SW480 (cell line): ENCODE measurements around the gene INTS13.
"Not testable (repeated sequence)": the region's sequence is repeated elsewhere in the genome, so short reads cannot be mapped to it uniquely, and the experiment has no call there.

ENCODE experiments used
- DNase-seq: peaks from one replicate; pipeline ENCODE4 v3.0.0-alpha.2; 2016; ENCODE audit warnings: low spot score

Gene INTS13, protein sequence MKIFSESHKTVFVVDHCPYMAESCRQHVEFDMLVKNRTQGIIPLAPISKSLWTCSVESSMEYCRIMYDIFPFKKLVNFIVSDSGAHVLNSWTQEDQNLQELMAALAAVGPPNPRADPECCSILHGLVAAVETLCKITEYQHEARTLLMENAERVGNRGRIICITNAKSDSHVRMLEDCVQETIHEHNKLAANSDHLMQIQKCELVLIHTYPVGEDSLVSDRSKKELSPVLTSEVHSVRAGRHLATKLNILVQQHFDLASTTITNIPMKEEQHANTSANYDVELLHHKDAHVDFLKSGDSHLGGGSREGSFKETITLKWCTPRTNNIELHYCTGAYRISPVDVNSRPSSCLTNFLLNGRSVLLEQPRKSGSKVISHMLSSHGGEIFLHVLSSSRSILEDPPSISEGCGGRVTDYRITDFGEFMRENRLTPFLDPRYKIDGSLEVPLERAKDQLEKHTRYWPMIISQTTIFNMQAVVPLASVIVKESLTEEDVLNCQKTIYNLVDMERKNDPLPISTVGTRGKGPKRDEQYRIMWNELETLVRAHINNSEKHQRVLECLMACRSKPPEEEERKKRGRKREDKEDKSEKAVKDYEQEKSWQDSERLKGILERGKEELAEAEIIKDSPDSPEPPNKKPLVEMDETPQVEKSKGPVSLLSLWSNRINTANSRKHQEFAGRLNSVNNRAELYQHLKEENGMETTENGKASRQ

DNA sequence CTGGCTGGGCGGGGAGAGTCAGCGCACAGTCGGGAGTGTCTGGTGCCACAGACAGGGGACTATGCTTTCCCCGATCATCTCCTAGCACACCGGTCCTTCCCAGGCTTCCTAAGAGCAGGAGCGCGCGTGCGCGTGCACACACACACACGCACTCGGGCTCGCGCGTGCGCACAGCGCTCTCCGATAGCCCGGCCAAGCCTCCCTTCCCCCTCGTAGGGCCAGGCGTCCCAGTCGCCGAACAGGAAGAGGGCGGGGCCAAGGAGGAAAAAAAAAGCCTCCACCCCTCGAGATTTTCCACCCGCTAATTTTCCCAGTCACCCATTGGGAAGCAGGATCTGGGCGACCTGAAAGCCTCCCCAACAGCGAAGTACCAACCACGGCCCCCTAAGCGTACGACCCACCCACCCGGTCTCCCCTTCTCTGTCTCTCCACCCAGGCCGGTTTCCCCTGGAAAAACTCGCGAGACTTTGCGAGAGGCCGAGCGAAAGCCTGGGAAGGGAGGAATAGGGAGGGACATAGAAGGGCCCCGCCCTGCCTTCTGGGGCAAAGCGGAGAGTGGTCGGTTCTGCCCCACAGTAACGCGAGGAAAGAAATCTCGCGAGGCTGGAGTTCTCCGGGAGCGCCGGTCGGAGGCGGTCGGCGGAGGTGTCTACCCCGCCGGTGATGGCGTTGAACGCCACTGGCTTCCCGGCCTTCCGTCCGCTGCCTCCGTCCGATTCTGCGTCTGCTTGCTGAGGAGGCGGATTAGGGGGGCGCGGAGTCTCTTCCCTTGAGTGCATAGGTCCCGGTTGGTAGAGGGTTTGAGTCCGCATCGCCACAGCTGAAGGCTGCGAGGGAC lies at the start of gene INTS13, which contains the start of gene FGFR1OP2:
Gene INTS13, minus strand, starts transcription at position 119 of the 838 bp plus-strand sequence. CDS start 1,178 bp downstream, outside the sequence.
Gene FGFR1OP2, plus strand, starts transcription at position 608 of the 838 bp plus-strand sequence. CDS start 15,689 bp downstream, outside the sequence.
- DNase-seq = peak; percentile 100

DNA sequence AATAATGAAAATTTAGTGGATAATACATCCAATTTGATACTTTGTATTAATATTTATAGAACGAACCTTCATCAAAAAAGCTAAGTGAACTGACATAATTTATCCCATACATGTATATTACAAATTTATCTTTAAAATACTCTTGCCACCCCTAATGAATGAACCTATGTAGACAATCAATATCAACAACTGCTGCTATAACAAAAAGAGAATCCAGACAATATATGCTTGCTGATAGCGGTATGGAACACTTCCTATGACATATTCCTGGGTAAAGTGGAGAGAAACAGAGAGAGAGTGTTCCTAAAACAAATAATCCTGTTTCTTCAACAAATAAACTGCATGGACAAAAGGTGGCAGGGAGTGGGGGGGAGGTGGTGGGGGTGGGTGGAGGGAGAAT lies 45.1 kb upstream of the INTS13 start:
- DNase-seq = no peak

DNA sequence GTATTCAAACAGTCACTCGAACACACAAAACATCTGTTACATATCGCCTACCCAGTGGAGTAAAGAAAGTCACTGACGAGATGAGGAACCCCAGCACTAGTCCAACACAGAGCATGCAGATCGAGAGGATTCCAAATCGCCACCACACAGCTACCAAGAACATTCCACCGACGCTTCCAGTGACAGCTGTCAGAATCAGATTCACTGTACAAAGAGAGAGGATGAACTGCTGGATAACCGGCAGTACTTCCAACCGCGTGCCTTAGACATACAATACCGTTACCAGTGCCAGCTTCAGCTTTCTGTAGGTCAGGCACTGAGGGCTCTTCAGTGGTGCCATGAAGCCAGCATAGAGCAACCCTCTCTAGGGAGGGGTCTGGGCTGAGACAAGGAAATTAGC lies 42.0 kb upstream of the INTS13 start:
- no peak for DNase-seq

DNA sequence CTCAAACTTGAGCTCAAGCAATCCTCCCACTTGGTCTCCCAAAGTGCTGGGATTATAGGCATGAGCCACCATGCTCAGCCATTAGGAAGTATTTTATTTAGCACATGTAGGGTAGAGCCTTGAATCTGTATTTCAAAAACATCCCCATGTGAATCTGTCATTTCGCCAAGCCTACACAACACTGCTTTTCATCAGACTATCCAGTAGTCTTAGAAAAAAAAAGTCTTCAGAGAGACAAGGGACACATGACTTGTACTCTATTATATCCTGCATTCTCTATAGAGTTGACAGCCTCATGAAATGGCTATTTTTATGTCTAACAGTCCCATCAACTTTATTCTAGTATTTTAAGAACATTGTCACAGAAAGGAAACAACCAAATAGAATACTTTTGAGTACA lies 41.0 kb upstream of the INTS13 start:
- DNase-seq = no peak

DNA sequence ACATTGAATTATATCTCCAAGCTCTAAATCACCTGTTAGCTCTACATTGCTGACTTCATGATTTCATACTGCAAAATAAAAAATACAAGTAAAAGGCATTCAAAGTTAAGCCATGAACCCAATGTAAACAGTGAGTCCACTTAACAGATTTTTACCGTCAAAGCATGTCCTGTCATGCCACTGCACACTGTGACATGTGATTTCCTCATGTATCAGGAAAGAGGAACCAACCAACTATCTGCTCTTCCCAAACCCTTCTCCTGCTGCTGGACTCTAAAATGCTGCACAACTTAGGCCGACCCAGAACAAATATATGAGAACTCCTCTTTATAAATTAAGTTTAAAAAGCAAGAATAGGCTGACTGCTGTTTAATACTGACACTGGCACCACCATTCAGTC lies 38.9 kb upstream of the INTS13 start:
- DNase-seq = no peak

DNA sequence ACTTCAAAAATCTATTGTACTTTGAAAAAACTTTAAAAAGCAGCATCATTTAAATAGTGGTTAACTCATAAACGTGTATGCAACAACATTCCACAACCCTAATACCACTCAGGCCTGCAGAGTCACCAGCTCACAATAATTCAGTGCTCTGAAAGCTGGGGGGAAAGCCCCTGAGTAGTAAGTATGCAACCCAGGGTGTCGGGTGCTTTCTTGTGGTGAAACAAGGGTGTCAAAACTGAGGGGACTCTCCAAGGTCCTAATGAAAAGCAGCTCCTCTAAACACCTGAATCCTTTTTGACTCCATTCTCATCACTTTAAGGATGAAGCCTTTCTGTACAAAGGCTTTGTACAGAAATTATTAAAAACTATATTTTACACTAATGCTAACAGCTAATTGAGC lies 34.2 kb upstream of the INTS13 start:
- no peak for DNase-seq

DNA sequence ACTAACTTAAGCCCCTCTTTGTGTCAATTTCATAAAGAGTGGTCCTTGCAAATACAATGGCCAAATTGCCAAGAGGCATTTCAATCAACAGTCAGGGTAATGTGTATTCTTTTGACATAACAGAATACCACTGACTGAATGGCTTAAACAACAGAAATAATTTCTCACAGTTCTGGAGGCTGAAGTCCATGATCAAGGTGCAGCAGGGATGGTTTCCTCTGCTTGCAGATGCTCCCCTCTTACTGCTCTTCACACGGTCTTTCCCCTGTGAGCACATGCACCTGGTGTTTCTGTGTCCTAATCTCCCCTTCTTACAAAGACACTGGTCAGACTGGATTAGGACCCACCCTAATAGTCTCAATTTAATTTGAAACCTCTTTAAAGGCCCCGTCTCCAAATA lies 32.4 kb upstream of the INTS13 start:
- no peak for DNase-seq

DNA sequence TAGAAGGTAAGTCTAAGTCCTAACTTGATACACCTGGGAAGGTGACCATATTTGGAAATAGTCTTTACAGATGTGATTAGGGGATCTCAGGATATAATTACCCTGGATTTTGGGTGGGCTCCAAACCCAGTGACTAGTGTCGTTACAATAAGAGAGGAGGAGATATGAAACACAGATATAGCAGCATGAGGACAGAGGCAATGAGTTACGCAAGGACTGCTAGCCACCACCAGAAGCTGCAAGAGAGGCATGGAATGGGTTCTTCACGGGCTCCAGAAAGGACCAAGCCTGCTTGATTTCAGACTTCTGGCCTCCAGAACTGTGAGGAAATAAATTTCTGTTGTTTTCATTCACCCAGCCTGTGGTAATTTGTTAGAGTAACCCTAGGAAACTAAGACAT lies 29.1 kb upstream of the INTS13 start:
- no peak for DNase-seq

DNA sequence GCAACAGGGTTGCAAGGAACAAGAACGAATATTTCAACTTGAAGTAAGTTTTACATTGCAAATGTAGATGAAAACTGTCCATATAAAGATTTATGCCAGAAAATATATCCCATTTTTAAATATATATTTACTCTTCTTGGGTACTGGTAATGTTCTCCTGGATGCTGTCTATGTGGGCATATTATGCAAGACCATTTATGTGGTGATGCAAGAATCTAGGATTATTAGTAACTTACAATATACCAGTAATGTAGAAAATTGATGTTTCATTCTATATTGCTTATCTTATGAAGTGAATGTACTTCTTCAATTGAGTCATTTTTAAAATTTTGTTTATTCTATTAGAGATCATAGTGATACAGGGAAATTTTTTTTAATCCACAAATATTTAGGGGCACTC lies 25.6 kb upstream of the INTS13 start:
- no peak for DNase-seq

DNA sequence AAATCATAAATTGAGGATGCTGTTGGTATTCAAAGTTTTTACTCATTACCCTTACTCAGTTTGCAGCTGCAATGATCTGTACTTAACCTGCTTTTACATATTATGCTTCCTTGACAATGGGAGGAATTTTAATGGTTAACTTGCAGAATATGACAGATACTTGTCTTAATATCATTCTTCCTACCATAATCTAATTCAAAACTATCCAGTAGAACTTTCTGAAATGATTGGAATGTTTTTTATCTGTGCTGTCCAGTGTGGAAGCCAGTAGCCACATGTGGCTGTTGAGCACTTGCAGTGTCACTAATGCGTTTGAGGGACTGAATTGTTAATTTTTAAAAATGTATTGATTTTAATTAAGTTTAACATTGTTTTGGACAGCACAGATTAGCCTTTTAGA lies 24.0 kb upstream of the INTS13 start:
- DNase-seq = no peak

DNA sequence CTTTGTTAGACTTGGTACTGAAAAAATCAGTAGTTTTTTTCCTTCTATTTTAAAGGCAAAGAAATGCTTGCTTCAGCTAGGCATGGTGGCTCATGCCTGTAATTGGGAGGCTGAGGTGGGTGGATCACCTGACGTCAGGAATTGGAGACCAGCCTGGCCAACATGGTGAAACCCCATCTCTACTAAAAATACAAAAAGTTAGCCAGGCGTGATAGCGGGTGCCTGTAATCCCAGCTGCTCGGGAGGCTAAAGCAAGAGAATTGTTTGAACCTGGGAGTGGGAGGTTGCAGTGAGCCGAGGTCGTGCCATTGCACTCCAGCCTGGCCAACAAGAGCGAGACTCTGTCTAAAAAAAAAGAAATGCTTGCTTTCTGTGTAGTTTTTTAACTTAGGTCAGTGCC lies 23.6 kb upstream of the INTS13 start:
- not testable (repeated sequence) for DNase-seq

DNA sequence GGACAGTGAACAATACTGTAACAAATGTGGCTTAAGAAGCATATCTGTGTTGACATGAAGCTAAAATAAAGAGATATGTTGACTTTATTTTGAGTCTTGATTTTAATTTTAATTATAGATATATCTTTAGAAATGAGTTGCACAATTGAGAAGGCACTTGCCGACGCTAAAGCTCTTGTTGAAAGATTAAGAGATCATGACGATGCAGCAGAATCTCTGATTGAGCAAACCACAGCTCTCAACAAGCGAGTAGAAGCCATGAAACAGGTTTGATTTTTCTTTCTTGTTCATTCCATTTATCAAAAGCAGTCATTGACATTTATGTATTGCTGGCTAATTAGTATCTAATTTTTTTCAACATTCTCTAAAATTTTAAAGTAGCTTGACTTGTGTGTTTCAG lies 16.2 kb upstream of the INTS13 start:
- DNase-seq = no peak

DNA sequence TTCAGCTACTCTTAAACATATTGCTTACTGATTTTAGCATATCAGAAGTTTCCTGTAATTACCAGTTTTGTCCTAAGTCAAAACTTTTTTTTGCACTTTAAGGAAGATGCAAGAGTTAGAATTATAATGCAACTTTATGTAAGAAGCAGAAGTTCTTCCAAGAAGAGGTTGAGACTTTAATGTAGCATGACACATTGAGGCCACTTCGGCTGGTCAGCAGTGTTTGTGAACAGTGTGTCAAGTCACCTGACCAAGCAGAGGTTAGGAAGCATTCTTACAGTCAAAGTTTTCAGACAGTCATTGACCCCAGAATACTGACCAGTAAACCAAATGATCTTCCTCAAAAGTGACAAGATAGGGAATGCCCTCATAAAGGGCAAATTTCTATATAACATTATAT lies 15.7 kb upstream of the INTS13 start:
- DNase-seq = no peak

DNA sequence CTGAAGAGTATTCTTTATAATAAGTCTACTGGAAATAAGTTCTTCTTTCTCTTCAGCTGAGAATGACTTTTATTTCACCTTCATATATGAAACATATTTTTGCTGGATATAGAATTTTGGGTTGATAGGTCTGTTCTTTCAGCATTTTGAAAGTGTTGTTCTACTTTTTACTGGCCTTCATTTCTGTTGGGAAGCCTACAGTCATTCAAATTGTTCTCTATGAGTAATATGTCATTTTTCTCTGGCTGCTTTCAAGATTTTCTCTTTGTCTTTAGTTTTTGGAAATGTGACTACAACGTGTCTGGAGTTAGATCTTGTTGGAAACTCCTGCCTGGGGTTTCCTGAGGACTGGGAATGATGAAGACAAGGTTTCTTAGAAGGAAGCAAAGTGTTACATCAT lies 10.5 kb upstream of the INTS13 start:
- DNase-seq = no peak

DNA sequence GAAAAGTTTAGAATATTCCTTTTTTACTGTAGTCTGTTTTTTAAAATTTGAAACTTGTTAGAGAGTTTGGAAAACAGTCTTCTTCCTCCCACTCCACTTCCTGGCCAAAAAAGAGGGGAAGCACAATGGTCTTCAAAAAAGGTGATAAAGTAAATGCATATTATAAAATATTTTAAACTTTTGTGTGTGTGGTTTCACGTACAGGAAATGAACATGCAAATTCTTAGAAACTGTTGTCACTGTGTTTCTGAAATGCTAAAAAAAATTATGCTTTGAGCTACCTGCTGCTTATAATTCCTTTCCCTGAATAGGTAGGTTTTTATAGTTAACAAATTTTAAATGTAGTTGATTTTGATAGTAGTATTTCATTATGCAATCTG lies 3.4 kb upstream of the INTS13 start:
- DNase-seq = no peak

DNA sequence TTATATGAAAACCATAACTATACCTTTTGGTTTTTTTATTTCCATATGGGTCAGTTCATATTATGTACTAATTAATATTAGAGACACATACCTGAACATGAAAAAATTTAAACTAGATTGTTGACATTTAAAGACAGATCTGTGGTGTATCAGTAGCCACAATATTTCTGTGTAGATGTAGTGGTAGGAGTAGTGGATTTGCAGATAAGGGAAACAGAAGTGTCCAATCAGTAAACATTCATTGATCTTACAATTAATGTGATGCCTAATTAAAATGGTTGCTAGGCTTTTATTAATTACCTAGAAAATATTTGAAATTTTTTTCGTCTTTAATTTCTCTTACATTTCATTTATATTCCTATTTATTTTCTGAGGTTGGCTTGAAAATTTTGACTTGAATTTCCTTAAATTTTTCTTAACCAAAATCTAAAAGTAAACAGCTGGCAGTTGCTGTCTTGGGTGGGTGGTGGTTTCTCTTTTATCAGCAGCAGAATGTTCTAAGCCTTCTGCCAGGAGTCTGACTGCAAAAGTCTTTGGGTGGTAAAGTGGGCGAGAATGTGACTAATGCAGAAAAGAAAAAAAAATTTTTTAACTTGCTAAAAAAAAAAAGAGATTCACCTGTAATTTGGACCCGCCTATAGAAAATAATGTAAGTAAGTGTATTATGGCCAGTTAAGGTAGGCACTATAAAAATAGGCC lies 2.9 kb upstream of the INTS13 start:
- no peak for DNase-seq

DNA sequence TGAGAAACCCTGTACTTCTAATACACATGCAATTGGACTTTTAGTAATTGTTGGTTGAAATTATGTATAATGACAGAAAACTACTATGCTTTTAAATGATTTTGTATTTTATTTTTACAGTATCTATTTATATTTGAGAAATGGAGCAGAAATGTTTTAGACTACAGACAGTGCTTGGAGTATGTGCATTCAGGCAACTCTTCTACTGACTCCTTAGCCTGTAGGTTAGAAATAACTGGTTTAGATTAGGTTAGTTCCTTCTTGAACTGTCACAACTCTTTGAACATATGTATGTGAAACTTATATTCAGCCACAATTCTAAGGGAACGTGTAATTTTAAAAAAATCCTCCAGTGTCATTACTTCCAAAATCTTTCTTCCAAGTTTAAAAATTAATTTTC lies 2.2 kb upstream of the INTS13 start:
- no peak for DNase-seq

DNA sequence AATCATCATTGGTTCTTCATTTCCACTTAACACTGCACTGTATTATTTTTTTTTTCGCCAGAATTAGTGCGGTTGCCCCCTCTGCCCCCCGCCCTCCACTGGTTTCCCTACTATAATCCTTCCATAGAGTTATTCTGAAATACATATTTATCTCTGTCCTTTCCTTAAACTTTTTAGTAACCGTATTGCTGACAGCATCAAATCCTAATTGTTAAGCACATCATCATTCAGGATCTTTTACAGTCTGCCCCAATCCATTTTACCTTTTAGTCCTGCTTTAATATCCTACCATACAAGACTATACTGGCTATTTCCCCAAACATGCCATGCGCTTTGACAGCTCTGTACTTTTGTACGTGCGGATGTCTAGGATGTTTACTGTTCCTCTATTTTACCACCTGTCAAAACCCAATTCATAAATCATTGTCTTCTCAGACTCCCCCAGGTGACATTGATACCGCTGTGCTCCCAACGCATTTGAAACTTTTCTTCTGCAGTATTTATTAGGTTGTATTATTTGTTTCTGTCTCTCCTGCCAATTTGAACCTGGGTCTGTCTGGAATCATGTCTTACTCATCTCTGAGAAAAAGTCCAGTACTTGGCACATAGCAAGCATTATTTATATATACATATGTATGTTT lies 1.5 kb upstream of the INTS13 start:
- peak; percentile 51 for DNase-seq

DNA sequence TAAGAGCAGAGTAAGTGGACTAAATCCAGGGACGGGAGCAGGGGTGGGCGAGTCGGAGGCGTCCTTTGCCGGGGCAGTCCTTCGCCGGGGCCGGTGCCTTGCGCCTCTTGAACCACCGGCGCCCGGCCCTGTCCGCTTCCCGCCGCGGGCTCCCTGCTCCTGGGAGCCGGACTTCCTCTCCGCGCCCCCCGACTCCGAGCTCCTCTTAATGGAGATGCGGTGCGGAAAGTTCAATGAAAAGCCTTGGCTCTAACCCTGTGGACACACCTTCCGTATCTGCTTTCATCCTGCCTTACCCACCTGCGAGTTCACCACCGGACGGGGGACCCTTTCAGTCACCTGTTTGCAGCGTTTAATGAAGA lies 901 bp upstream of the INTS13 start:
- peak; percentile 84 for DNase-seq

DNA sequence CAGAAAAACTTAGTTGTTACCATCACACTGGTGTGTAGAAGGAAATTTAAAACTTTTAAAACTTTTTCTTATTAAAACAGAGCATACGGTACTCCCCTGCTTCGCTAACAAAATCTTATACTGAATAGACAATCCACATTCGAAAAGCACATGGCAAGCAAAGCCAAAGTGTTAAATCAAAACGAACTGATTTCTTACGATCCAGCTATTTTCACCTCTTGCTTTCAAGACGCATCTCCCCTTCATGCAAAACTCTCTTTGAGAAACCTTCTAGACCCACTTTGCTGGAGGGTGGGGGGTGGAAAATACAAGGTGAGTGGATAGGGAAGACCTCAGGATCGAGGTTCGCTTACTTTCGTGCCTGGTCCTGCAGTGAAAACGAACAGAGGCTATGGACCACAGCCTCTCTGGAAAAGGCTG lies 328 bp downstream of the INTS13 start:
- no peak for DNase-seq
